GM19238 (cell line): ENCODE data around the gene SPIB.

Experiments used
- DNase-seq: peaks from one replicate; pipeline ENCODE4 v3.0.0; 2011; ENCODE audit warnings: low spot score; ENCODE audit not compliant: insufficient read length

The SPIB gene

DNA sequence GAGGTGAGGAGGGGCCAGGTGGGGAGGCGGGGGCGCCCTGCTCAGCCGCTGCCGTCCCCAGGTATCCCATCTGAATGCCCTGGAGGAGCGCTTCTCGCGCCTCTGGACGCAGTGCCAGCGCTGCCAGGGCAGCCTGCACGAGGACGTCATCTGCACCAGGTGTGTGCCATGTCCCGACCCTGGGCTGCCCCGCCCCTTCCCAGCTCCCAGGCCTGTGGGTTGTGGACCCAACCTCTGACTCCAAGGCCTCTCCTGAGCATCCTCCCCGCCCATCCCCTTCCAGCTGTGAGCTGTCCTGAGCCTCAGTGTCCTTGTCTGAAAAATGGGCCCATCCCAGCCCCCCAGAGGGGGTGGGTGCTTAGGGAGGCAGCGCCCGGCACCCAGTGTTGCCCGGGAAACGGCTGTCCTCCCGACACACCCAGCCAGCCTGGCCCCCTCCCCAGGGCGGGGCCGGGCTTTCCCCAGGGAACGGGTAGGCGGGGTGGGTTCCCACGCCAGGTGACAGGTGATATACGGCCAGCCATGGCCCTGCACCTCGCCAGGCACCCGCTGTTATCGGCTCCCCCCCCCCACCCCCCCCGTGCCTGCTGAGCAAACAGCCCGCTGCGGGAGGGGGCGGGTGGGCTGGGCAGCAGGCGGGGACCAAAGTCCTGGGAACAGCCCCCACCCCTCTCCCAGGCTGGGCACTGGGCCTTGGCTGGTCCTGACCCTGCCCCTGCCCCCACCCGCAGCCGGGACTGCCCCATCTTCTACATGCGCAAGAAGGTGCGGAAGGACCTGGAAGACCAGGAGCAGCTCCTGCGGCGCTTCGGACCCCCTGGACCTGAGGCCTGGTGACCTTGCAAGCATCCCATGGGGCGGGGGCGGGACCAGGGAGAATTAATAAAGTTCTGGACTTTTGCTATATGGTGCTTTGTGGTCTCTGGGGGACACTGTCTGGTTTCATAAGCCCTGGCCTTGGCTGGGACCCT lies 1.3 kb upstream of the SPIB start:
- DNase-seq = no peak

DNA sequence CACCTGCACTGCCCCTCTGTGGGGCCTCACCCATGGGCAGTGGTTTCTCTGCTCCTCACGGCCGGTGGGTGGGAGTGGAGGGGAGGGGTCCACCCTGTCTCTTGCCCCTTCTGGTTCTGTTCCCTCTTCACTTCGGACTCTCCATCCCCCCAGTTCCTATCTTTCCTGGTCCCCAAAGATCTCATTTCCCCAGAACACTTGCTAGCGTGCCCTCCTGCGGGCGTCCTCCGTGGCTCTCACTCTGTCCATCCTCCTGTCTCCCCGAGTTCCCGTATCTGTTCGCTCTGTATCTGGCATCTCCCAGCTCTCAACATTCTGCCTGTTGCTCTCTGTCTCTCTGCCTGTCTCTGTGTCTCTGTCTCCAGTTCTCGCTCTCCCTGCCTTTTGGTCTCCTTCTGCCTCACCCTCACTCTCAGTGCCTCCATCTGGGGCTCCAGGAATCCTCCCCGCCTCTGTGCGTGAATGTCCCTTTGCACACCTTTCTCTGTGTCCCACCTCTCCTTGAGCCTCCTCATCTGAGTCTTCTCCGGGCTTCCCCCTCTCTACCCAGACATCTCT lies 363 bp downstream of the SPIB start:
- no peak for DNase-seq

DNA sequence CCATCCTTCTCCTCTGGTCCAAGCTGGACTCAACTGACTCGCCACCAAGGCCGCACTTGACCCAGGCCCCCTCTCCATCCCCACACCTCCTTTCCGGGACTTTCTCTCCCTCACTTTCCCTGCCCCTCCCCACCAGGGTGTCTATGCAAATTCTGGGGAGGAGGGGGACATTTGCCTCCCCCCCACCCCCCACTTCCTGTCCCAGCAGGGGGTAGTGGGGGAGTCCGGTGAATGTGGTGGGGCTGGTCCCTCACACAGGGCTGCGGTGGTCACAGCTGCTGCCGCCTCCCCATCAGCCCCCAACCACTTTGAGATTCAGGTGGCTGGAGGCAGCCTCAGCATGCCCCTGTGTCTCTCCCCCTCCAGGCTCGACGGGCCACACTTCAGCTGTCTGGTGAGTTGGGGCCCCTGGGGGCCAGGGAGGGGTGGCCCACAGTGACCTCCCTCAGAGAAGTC lies 870 bp downstream of the SPIB start:
- DNase-seq = no peak

DNA sequence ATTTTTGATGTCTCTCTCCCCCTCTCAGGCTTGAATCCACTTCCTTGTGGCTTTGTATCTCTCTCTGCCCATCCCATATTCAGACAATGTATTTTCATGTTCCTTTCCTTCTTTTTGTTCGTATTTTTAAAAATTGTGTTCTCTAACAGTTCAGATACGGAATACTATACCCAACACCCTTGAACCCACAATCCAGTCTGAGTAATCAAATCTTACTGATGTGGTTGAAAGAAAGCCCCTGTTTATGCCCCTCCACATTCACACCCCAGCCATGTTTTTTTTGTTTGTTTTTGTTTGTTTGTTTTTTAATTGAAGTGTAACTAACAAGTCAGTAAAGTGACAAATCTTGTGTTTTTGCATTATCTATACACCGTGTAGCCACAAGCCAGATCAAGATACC lies 1.4 kb downstream of the SPIB start:
- no peak for DNase-seq

DNA sequence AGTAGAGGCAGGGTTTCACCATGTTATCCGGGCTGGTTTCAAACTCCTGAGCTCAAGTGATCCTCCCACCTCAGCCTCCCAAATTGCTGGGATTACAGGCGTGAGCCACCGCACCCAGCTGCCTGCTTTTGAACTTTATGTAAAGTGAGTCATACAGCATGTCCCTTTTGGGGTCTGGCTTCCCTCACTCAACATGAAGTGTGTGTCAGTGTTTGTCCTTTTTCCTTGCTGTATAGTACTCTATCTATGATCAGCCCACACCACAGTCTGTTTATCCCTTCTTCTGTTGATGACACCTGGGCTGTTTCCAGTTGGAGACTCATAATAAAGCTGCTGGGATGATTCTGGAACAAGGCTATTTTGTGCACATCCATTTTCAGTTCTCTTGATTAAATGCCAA lies 2.1 kb downstream of the SPIB start:
- DNase-seq = no peak

DNA sequence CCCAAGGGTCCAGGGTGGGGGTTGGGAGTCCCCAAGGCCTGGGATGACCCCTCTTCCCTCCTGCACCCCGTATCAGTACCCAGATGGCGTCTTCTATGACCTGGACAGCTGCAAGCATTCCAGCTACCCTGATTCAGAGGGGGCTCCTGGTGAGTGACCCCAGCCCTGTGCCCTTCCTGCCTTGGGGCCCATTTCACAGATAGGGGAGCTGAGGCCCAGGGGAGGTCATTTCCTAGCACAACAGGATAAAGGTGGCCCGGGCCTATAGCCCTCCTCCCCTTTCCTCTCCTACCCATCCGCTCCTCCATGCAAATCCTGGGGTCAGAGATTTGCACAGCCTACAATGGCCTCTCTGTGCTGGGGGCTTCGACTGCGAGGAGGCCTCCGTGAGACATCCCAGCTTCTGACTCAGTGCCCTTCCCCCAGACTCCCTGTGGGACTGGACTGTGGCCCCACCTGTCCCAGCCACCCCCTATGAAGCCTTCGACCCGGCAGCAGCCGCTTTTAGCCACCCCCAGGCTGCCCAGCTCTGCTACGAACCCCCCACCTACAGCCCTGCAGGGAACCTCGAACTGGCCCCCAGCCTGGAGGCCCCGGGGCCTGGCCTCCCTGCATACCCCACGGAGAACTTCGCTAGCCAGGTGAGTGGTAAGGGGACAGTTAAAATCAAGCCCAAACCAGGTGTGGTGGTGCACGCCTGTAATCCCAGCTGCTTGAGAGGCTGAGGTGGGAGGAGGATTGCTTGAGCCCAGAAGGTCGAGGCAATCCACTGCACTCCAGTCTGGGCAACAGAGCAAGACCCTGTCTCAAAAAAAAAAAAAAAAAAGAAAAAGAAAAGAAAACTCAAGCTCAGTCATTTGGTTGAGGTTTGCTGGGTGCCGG lies 3.9 kb downstream of the SPIB start:
- no peak for DNase-seq

DNA sequence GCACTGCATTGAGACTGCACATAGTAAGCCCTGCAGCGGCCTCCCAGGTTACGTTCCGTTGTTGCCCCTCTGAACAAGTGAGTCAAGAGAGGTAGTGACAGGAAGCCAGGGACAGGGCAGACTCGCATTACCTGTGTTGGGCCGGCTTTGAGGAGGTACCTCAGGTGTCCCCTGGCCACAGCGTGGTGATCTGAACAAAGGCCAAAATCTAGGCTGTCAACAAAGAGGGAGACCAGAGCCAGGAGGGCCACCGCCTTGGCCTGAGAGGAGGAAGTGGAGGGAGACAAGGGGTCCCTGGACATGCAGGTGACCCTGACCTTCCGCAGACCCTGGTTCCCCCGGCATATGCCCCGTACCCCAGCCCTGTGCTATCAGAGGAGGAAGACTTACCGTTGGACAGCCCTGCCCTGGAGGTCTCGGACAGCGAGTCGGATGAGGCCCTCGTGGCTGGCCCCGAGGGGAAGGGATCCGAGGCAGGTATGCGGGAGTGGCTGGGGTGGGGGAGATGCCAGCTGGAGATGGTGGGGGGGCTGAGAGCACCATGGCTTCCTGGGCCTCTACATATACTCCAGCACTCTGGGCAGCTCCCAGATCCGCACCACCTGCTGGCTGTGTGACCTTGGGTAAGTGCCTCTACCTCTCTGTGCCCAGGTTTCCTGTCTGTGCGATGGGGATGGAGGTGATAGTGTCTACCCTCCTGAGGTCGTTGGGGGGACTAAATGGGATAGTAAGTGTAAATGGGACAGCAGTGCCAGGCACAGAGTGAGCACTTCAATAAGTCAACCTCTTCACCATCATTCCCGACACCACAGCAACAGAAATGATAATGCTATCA lies 4.8 kb downstream of the SPIB start:
- no peak for DNase-seq

DNA sequence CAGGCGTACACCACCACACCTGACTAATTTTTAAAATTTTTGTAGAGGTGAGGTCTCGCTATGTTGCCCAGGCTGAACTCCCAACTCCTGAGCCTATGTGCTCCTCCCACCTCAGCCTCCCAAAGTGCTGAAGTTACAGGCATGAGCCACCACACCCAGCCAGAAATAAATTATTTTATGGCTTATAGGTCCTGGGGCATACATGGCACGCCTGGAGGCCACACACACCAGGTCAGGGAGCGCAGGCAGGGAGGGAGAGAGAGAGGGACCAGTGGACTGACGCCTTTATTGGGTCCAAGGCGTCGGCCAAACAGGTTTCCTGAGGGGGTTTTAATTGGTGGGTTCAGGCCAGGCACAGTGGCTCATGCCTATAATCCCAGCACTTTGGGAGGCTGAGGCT lies 6.8 kb downstream of the SPIB start:
- DNase-seq = no peak

DNA sequence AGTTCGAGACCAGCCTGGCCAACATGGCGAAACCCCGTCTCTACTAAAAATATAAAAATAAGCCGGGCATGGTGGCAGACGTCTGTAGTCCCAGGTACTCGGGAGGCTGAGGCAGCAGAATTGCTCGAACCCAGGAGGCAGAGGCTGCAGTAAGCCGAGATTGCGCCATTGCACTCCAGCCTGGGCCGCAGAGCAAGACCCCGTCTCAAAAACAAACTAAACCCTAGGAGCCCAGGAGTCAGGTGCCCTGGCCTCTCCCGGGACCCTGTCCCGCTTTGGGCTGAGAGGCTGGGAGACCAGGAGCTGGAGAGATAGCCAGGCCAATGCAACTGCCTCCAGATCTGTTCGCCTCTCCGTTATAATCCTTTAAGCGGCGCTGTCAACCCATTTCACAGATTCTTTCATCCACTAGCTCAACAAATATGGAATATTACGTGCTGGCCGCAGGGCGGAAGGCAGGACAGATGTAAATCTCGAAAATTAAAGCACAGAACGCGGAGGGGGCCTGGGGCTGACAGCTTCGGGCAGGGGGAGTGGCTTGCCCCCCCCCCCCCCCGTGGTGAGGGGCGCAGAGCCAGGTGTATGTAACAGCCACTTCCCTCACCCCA lies 8.7 kb downstream of the SPIB start:
- DNase-seq = no peak

DNA sequence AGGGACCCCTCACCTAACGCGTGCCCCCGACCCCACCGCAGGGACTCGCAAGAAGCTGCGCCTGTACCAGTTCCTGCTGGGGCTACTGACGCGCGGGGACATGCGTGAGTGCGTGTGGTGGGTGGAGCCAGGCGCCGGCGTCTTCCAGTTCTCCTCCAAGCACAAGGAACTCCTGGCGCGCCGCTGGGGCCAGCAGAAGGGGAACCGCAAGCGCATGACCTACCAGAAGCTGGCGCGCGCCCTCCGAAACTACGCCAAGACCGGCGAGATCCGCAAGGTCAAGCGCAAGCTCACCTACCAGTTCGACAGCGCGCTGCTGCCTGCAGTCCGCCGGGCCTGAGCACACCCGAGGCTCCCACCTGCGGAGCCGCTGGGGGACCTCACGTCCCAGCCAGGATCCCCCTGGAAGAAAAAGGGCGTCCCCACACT lies 9.3 kb downstream of the SPIB start:
- no peak for DNase-seq

DNA sequence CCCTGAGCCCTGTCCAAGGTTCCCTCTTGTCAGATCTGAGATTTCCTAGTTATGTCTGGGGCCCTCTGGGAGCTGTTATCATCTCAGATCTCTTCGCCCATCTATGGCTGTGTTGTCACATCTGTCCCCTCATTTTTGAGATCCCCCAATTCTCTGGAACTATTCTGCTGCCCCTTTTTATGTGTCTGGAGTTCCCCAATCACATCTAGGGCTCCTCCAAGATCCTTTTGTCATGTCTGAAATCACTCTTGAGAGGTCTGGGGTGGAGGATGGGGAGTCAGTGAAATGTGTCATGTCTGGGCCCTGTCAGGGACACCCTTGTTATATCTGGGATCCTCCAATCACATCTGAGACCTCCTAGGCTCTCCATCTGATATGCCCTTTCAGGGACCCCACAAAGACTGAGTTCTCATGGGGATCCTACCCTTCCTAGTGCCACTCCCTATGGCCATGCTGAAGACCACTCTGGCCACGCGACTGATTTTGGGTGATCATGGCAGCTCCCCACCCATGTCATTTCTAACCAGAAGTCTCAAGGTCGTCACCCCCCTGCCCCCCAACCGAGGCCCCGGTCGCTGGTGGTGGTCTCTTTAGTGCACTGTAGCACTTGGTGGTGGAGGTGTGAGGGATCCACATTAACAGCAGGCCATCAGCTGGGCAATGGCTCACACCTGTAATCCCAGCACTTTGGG lies 10.2 kb downstream of the SPIB start:
- no peak for DNase-seq

DNA sequence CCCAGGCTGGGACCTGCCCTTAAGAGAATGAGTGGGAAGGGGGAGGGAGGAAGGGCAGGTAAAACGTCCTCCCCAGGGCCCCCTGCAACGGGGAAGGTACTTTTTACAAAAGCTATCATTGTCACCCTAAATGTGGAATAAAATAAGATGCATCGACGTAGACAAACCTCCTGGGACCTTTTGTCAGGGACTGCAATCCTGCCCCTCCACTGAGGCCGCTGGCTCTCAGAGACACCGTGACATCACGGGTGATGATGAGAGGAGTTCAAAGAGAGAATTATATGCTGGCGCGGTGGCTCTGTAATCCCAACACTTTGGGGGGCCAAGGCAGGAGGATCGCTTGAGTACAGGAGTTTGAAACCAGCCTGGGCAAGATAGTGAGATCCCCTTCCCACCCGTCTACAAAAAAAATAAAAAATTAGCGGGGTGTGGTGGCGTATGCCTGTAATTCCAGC lies 12.2 kb downstream of the SPIB start:
- no peak for DNase-seq

DNA sequence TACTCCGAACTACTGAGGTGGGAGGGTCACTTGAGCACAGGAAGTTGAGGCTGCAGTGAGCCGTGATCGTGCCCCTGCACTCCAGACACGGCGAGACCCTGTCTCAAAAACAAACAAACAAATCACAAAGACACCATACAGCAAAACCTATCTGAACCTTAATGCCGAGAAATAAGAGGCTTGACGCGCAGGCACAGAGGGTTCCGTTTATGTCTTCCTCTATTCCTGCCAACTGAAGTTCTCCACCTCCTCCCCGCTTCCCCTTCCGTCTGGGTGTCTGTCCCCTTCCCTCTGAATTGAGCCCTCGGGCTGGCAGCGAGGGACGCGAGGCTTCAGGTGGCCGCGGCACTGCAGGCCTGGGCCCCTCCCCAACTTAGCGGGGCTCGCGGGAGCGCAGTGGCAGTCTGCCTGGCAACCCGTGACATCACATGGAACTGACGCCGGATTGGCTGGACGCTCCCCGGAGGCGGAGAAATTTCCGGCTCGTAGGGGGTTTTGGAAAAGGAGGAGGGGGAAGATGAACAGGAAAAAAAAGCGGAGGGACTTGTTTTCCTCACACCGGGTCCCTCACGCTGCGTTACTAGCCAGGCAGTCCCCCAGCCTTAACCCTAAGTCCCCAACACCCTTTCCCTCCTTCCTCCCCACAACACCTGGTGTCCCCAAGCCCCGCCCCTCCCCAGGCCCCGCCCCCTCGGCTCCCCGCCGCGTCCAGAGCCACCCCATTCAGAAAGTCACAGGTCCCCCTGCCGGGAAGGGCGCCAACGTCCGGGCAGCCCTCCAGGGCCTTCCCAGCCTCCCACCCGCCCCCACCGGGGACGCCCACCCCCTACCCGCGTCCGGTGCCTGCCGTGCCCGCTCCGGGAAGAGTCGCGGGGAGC lies 12.8 kb downstream of the SPIB start:
- DNase-seq = peak; percentile 85

DNA sequence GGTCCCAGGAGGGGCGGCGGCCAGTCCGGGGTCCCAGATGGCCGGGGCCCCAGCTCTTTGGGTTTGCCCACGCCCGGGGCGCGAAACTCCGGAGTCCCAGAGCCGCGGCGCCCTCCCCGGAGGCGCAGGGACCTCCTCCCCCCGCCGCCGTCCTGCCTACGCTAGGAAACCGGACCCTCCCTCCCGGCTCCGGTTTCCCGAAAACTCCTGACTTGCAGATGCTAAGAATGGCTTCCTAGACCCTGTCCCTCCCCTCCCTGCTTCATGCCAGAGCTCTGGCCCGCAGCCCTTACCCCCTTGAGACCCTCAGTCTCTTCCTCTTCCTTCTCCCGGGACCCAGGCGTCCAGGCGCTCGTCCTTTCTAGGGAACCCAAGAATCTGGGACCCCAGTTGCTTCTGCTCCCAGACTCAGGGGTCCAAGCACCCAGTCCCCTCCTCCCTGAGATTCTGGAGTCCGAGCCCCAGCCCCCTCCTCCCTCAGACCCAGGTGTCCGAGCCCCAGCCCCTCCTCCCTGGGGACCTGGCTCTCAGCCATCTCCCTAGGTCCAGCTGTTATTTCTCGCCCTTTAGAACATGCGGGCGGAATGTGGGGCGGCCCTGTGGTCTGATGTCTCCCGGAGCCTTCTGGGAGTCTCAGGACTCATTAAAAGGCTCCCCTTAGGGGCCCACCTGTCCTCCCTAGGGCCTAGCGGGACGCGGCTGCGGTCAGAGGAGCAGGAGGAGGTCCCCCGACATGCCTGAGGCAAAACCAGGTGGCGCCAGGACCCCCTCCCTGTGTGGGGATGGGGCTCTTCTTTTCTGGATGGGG lies 13.7 kb downstream of the SPIB start, which contains the start of gene MYBPC2:
MYBPC2 (plus strand) TSS at position 672 of the 808 bp plus-strand sequence; CDS start at position 734, 62 bp downstream.
- no peak for DNase-seq

DNA sequence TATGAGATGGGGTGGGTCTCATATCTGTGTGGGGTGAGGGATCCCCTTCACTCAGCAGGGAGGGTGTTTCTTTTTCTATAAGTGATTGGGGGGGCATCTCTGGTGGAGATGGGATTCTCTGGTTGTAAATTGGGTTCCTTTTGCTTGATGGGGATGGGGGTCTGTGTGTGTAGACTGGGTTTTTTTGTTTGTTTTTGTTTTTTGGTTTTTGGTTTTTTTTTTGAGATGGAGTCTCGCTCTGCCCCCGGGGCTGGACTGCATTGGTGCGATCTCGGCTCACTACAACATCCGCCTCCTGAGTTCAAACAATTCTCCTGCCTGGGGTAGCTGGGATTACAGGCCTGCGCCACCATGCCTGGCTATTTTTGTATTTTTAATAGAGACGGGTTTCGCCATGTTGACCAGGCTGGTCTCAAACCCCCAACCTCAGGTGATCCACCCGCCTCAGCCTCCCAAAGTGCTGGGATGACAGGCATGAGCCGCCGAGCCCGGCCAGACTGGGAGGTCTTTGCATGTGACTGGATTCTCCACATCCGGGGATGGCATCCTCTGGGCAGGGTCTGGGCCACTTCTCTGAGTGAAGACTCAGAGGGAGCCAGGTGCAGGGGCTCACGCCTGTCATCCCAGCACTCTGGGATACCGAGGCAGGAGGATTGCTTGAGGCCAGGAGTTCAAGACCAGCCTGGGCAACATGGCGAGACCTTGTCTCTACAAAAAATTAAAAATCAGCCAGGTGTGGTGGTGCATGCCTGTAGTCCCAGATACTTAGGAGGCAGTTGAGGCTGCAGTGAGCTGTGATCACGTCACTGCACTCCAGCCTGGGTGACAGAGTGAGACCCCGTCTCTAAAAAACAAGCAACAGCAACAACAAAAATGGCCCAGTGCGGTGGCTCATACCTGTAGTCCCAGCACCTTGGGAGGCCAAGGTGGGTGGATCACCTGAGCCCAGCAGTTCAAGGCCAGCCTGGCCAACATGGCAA lies 14.8 kb downstream of the SPIB start:
- DNase-seq = no peak

DNA sequence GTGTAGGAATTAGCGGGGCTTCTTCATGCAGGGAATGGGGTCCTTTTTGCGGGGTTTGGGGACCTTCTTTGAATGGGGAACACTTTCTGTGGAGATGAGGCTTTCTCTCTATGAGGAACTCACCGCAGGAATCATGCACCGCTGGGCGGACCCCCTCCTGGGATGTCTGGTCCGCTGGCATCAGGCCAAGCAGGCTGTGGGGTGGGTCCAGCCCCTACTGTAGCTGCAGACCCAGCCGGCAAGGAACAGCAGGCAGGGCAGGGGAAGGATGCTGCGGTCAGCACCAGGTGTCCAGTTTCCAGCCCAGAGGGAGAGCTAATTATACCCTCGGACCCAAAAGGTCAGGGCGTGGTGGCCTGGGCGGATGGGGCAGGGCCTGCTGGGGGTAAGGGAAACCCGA lies 15.8 kb downstream of the SPIB start:
- DNase-seq = no peak

DNA sequence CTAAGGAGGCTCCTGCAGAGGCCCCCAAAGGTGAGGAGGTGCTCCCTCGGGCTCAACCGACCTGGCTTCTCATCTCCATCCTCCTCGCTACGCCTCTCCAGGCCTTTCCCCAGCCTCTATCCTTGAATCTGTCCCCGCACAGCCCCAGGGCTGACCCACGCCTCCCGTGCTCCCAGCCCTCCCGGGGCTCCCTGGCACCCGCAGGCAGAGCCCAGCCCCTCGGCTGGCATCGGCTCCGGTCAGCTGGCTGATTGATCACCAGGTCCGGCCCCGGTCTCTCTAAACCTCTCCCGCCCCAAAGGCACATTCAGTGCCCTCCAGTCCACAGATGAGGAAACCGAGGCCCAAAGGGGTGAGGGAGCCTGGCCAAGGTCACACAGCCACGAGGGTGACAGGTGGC lies 16.5 kb downstream of the SPIB start:
- DNase-seq = no peak
